GM19023 (cell line): ENCODE measurements around the gene SLIT3.

ENCODE experiments used
- ATAC-seq: cut with Tn5 transposase; IDR thresholded peaks from one replicate; pipeline ENCODE4 v1.9.1; 2021; ENCODE audit warnings: mild to moderate bottlenecking, moderate library complexity; ENCODE audit not compliant: unreplicated experiment

Gene SLIT3

DNA sequence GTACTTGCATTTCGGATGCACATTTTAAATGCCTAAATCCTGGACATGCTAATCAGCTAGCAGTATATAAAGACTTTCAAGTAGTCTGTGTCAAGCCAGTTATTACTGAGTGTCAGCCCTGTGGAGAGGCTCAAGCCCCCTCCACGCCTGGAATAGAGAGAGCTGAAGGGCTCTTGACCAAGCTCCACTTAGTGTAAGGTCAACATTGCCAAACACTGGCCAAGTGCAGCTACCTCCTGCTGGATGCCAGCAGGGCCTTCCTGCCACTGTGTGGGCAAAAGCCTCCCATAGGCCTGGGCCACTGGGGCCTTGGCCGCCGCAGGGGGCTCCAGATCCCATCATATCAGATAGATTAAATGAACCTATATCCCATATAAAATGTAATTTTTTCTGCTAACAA, 482.4 kb downstream of the SLIT3 start:
- ATAC-seq = no peak

GRCh38 chr5:168817591-168817990, 483.3 kb downstream of the SLIT3 start:
- ATAC-seq = no peak

DNA sequence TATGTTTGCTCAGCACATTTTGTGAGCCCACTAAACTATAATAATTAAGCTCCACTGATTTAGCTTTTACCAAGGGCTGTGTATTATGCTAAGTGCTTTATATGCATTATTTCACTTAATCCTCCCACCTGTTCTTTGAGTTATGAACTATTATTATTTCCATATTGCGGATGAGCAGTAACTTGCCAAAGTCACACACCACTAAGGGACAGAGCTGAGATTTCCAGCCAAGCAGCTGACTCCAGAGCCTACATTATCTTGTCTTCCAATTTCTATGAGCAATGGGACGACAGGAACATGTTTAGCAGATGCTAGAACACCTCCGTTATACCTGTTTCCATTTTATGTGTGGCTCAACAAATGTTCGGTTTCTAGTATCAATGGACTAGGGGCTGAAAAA, 484.3 kb downstream of the SLIT3 start:
- ATAC-seq = no peak

- ATAC-seq = no peak
Measured at GRCh38 chr5:168813184-168813968, 487.6 kb downstream of the SLIT3 start.

GRCh38 chr5:168810641-168811040, 490.3 kb downstream of the SLIT3 start:
- ATAC-seq = no peak

- ATAC-seq = no peak
Measured at GRCh38 chr5:168809218-168809617, 491.7 kb downstream of the SLIT3 start.

- ATAC-seq = no peak
Measured at GRCh38 chr5:168808051-168808616, 492.8 kb downstream of the SLIT3 start.

- no peak for ATAC-seq
Measured at GRCh38 chr5:168807287-168807686, 493.7 kb downstream of the SLIT3 start.

DNA sequence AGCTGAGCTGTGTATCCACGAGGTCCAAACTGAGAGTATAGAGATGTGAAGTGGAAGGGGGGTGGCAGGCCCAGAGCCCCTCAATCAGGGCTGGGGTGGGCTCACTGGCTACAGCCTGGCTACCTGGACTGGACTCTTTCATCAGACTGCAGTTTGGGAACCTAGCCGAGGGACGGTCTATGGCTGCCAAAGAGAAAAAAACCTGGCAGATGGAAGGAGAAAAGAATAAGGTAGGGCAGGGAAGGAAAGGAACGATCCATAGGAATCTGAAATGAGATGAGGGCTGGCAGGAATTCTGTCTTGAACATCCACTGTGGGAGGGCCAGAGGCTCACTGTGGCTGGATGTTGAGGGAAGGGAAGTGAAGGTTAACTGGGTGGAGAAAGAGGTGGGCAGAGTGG, 497.4 kb downstream of the SLIT3 start:
- no peak for ATAC-seq

- ATAC-seq = no peak
Measured at GRCh38 chr5:168802337-168802736, 498.6 kb downstream of the SLIT3 start.

DNA sequence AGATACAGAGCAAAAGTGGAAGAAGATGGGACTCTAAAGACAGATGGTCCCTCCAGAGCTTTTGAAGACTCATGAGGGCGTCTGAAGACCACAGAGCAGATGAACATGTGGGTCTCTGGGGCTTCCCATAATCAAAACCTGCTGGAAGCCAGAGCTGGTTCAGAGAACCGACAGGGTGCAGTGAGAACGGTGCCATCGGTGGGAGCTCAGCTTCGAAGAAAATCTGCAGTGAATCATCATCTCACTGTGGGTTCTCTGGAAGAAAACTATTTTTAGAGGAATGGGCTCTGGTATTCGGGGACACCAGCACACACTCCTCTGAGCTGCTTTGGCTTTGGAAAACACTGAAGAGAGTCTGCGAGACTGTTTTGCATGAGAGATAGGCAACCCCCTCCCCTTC, 499.4 kb downstream of the SLIT3 start:
- no peak for ATAC-seq

GRCh38 chr5:168800701-168801100, 500.2 kb downstream of the SLIT3 start:
- no peak for ATAC-seq

DNA sequence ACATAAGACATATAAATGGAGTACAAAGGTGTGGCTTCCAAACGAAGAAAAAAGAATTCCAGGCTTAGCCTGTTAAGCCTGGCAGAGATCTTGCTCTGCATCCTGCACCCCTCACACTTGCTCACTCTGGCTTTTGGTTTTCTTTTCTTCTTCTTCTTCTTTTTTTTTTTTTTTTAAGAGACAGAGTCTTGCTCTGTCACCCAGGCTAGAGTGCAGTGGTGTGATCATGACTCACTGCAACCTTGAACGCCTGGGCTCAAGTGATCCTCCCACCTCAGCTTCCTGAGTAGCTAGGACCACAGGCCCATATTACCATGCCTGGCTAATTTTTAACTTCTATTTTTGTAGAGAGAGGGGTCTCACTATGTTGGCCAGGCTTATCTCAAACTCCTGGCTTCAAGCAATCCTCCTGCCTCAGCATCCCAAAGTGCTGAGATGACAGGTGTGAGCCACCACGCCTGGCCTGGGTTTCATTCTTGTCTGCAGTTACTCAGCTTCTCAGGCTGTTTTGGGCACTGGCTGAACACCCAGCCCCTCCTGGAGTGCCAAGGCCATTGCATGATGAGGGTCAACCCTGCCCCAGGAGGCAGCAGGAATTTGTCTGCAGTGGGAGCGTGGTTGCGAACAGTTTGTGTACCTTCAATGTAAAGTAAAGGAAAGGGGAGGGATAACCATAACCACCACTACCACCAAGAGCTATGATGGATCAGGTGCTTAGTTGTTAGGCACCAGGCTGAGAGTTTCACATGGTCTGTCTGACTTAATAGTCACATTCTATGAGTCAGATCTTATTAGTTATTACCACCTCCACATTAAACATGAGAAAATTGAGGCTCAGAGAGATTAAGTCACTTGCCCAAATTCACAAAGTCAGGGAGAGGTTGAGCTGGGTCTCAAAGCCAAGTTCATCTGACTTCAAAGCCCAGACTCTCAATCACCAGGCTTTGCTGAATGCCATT, 502.6 kb downstream of the SLIT3 start:
- no peak for ATAC-seq

GRCh38 chr5:168796593-168797580, 504.1 kb downstream of the SLIT3 start:
- no peak for ATAC-seq

DNA sequence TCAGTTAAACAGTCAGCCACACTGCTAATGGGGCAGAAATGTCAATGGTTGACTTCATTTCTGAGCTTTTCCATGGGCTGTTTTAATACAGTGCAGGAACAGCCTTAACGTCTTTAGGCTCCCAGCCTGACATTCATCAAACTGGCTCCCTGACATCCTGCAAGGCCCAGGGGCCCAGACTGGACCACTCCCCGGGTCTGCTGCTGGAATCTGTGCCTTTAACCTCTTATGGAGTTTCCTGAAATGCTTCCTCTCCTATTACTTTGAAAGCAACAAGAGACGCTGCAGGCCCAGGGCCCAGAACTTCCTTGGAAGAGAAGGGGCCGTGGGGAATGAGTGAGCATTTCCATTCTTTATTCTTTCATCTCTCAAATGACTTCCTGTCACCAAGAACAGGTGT, 504.9 kb downstream of the SLIT3 start:
- no peak for ATAC-seq

GRCh38 chr5:168793841-168794837, 506.8 kb downstream of the SLIT3 start:
- no peak for ATAC-seq

GRCh38 chr5:168792678-168793077, 508.3 kb downstream of the SLIT3 start:
- ATAC-seq = no peak

DNA sequence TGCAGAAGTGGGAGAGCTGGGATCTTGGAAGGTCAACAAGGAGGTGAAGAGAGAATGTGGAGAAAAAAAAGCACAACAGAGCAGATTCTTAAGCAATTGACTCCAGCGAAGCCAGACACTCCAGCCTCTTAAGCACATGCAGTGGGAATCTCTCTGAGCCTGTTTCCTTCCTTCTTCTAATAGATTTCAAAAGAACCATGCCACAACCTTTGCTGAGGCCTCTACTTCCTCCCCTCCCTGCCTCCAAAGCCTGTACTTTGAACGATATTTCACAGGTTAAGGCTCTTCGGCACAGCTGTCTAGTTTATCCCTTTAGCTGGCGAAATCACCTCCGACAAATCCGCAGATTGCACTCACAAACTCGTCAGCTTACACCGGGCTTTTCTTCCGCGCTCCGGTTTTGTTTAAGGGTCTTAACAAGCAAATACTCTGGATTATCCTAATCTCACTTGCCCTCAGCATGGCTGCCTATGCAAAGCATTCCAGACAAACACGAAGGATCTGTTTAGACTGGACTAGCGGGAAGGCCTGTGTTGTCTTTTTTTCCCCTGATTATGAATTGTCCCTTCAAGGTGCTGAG, 510.2 kb downstream of the SLIT3 start:
- ATAC-seq = no peak
